ENCODE data around the gene PDPK1. TPM values are rescaled to one million over a fixed set of nuclear protein-coding genes. Genes with fewer than 3 reads are reported as not detected.
"Not testable (repeated sequence)": the region's sequence is repeated elsewhere in the genome, so short reads cannot be mapped to it uniquely, and the experiment has no call there.

The PDPK1 gene
- total and polyA plus RNA-seq, 2 donors: 20.0 to 26.0 TPM

DNA sequence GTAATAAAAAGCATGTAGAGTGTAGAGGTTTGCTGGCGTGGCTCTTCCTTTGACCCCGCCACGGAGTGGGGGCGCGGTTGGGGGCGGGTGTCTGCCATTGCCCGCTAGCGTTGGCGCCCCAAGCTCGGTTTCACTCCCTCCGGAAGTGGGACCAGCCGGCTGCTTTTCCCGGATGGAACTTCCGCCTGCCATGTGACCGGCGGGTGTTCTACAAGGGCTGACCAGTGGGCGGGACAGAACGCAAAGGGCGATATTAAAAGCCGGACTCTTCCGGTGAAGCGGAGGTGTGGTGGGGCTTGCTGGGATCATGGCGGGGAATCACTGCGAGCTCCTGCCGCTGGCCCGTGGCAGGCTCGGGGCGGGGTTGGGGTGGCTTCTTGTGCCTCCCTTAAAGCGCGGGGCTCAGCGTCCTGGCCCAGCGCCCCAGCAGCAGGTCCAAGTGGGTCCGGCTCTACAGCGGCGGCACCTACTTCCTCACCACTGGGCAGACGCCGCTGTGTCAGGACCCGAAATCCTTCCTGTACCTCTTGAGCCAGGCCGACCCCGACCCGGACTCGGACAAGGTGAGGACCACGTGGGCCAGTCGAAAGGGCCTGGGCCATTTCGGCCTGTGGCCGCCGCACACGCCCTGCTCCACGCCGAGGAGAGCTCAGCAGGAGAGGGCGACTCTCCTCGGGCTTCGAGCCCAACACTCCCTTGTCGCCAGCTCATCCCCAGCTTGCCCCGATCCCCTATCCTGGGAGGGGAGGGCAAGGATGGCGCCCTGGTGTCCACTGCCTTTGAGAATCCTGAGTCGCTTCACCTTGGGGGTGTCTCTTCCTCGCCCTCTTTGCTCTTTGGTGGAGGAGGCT lies 65.6 kb downstream of the PDPK1 start:
- DNase-seq (ENCODE audit: extremely low spot score): peak; percentile 90
- WGBS: under 1% methylated on average over 58 of the region's 58 CpGs
- peak overlapping the region; percentile 49 for H3K27ac ChIP-seq (ENCODE audit: low read depth)
- H3K36me3 ChIP-seq (ENCODE audit: insufficient read depth): no peaks in the 10 kb centered on the region
- H3K4me3 ChIP-seq (ENCODE audit: low read depth, low read length): peak overlapping the region; percentile 89
- no peaks in the 10 kb centered on the region for H3K4me1 ChIP-seq (ENCODE audit: insufficient read depth)

GRCh38 chr16:2604016-2604369 lies 66.2 kb downstream of the PDPK1 start:
- not testable (repeated sequence) for H3K36me3 ChIP-seq (ENCODE audit: insufficient read depth); H3K27ac ChIP-seq (ENCODE audit: low read depth); H3K4me1 ChIP-seq (ENCODE audit: insufficient read depth); DNase-seq (ENCODE audit: extremely low spot score)
- 2% methylated on average over 12 of the region's 12 CpGs for WGBS
- H3K4me3 ChIP-seq (ENCODE audit: low read depth, low read length): peak overlapping the region; percentile 89

DNA sequence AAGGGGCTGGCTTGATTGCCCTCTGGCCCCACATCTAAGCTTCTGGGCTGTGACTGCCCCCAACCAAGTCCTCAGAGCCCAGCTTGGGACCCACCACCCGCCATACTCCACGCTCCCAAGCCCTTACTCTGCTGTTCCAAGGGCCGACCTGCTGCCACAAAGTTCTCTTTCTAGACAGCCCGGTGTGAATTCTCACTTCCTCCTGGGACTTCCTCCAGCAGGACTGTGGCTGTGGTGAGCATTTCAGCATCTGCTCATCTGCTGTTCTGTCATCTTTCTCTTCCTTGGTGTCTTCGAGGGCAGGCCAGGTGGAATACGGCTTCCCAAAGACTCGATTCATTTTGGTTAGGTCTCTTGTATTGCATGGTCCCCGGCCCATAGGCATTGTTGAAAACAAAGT lies 69.0 kb downstream of the PDPK1 start:
- H3K4me3 ChIP-seq (ENCODE audit: low read depth, low read length); H3K4me1 ChIP-seq (ENCODE audit: insufficient read depth); H3K36me3 ChIP-seq (ENCODE audit: insufficient read depth); H3K27ac ChIP-seq (ENCODE audit: low read depth); DNase-seq (ENCODE audit: extremely low spot score): not testable (repeated sequence)
- no CpG with 5 or more reads among the region's 8 CpGs for WGBS

DNA sequence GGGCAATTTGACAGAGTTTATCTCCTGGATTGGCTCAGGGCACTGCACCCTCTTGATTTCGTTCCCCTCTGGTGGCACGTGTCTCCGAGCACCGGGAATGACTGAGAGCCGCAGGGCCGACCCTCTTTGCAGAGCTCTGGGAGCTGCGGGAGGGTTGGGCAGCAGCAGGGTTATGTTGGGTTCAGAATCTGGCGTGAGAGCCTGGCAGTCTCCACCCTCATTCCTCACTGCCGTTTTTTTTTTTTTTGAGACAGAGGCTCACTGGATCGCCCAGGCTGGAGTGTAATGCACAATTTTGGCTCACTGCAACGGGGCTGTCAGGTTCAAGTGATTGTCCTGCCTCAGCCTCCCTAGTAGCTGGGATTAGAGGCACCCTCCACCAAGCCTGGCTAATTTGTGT lies 71.5 kb downstream of the PDPK1 start:
- not testable (repeated sequence) for DNase-seq (ENCODE audit: extremely low spot score); H3K36me3 ChIP-seq (ENCODE audit: insufficient read depth); H3K27ac ChIP-seq (ENCODE audit: low read depth); H3K4me3 ChIP-seq (ENCODE audit: low read depth, low read length); H3K4me1 ChIP-seq (ENCODE audit: insufficient read depth)
- 39% methylated on average over 4 of the region's 11 CpGs for WGBS

GRCh38 chr16:2609827-2610470 lies 72.1 kb downstream of the PDPK1 start:
- WGBS: 91% methylated on average over 12 of the region's 12 CpGs
- Histone ChIP-seq H3K27ac (ENCODE audit: low read depth) (no peak overlapping the region), H3K4me3 (ENCODE audit: low read depth, low read length) (no peak overlapping the region), H3K4me1 (ENCODE audit: insufficient read depth) (no peaks in the 10 kb centered on the region), H3K36me3 (ENCODE audit: insufficient read depth) (no peaks in the 10 kb centered on the region)
- no peak for DNase-seq (ENCODE audit: extremely low spot score)

DNA sequence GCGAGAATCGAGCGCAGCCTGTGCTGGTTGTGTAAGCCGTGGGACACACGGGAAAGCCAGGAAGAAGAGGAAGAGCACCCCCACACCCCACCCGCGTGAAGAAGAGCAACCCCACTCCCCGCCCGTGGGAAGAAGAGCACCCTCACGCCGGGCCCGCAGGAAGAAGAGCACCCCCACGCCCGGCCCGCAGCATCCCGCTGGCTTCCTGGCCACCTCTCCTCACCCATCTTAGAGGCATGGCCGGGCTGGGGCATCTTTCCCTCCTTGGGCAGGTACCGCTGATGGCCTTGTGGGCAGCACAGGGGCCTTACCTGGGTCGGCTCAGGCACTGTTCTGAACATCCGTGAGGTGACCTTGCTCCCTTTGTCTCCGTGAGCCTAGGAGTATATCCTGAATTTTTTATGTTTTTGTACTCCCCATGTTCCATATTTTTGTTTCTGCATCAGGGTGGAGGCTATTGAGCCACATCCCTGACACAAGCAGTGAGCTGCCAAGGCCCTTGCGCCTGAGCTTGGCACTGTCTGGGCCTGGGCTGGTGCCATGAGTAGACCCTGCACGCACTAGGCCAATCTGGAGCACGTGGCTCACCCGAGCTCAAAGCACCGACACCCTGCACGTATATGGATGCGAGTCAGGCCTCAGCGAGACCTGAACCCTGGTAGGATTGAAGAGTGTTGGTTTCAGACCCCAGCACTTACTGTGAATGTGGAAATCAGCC lies 73.1 kb downstream of the PDPK1 start:
- DNase-seq (ENCODE audit: extremely low spot score): no peak
- WGBS: 94% methylated on average over 29 of the region's 29 CpGs
- Histone ChIP-seq H3K27ac (ENCODE audit: low read depth) (no peak overlapping the region), H3K4me1 (ENCODE audit: insufficient read depth) (no peaks in the 10 kb centered on the region), H3K36me3 (ENCODE audit: insufficient read depth) (no peaks in the 10 kb centered on the region), H3K4me3 (ENCODE audit: low read depth, low read length) (no peak overlapping the region)

DNA sequence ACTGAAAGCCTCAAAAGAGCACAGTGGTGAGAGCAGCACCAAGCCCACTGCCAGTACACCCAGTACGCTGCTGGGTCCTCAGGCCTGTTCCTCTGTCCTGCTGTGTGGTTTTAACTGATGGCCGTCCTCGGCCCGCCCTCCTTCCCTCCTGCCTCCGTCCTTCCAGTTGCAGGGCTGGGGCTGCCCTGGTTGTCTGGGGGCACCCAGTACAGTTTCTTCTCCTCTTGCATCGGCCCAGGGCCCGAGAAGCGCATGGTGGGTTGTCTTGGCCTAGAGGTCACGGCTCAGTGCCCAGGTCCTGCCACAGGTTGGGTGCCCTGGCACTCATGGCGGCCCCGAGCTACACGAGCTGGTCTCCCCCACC lies 73.7 kb downstream of the PDPK1 start:
- H3K4me1 ChIP-seq (ENCODE audit: insufficient read depth): no peaks in the 10 kb centered on the region
- 99% methylated on average over 10 of the region's 12 CpGs for WGBS
- DNase-seq (ENCODE audit: extremely low spot score): no peak
- no peak overlapping the region for H3K4me3 ChIP-seq (ENCODE audit: low read depth, low read length)
- no peak overlapping the region for H3K27ac ChIP-seq (ENCODE audit: low read depth)
- no peaks in the 10 kb centered on the region for H3K36me3 ChIP-seq (ENCODE audit: insufficient read depth)

DNA sequence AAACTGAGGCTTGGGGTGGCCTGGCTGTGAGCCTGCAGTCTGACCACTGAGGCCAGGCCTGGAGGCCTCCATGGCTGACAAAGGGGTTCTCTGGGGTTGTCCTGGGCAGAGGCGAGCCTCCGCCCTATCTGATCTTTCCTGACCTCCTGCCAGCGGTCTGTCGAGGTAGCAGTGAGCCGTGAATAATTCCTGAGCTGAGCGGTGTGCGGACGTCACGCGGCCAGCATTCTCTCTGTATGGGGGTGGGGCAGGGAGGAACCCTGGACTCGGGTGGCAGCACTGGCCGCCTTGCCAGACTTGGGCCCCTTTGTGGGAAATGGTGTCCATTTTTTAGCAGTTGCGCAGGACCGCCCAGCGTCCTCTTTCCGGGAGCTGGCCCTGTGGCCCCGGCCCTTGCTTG lies 74.1 kb downstream of the PDPK1 start:
- not testable (repeated sequence) for H3K4me3 ChIP-seq (ENCODE audit: low read depth, low read length); H3K27ac ChIP-seq (ENCODE audit: low read depth); DNase-seq (ENCODE audit: extremely low spot score); H3K36me3 ChIP-seq (ENCODE audit: insufficient read depth); H3K4me1 ChIP-seq (ENCODE audit: insufficient read depth)
- 98% methylated on average over 6 of the region's 17 CpGs for WGBS

DNA sequence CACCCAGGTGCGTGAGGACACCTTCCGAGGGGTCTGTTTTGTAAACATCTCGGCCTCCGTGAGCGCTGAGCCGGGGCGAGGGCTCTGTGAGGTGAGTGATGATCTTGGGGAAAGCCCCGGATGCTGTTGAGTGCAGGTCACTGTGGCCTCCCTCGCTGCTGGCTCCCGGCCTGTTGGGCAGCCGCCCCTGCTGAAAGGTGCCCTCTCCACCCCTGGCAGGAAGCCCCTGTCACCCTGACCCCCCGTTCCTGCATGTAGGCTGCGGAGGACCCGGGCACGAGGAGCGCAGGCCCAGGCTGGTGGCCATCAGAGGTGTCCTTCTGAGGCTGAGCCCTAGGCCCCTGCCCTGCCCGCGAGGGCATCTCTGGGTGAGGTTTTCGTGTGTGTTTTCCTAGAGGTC lies 75.4 kb downstream of the PDPK1 start:
- DNase-seq (ENCODE audit: extremely low spot score); H3K4me3 ChIP-seq (ENCODE audit: low read depth, low read length); H3K36me3 ChIP-seq (ENCODE audit: insufficient read depth); H3K4me1 ChIP-seq (ENCODE audit: insufficient read depth); H3K27ac ChIP-seq (ENCODE audit: low read depth): not testable (repeated sequence)
- 98% methylated on average over 11 of the region's 19 CpGs for WGBS

DNA sequence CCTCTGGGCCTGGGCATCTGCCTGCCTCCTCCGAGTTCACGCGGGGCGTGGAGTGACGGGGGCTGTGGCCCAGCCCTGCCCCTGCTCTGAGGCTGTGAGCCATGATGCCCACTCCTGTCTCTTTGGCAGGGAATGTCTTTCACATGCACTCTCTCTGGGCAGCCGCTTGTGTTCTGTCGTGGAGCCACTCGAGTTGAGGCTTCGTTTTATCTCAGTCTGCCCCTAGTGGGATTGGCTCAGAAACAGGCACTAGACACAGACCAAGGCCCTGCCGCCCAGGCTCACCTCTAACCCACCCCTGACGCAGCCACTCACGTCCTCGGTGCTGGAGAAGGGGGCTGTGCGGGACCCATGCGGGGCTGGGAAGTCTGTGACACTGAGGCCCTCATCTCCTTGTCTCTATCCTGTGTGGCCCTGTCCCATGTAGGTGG lies 77.0 kb downstream of the PDPK1 start:
- no peak overlapping the region for H3K4me3 ChIP-seq (ENCODE audit: low read depth, low read length)
- H3K36me3 ChIP-seq (ENCODE audit: insufficient read depth): no peaks in the 10 kb centered on the region
- no peak for DNase-seq (ENCODE audit: extremely low spot score)
- WGBS: 94% methylated on average over 15 of the region's 15 CpGs
- no peak overlapping the region for H3K27ac ChIP-seq (ENCODE audit: low read depth)
- no peaks in the 10 kb centered on the region for H3K4me1 ChIP-seq (ENCODE audit: insufficient read depth)

GRCh38 chr16:2618964-2619363 lies 81.1 kb downstream of the PDPK1 start:
- not testable (repeated sequence) for H3K4me3 ChIP-seq (ENCODE audit: low read depth, low read length); H3K4me1 ChIP-seq (ENCODE audit: insufficient read depth); H3K27ac ChIP-seq (ENCODE audit: low read depth); H3K36me3 ChIP-seq (ENCODE audit: insufficient read depth); DNase-seq (ENCODE audit: extremely low spot score)
- no CpG with 5 or more reads among the region's 20 CpGs for WGBS

DNA sequence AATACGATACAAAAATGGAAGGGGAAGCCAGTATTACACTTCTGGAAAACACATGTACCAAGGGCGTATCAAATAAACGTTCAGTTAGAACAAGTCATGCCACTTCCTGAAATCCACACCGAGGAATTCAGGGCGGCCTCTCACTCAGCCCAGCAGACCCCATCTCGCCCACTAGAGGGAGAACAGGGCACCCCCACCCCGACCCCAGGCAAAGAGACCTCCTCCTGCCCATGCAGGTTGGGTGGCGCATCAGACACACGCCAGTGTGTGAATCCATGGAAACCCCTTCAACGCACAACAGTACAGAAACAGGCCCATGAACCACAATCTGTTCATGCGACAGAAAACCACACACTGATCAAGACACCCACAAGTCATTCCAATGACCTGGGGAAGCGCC lies 81.8 kb downstream of the PDPK1 start:
- WGBS: 67% methylated on average over 6 of the region's 12 CpGs
- not testable (repeated sequence) for H3K36me3 ChIP-seq (ENCODE audit: insufficient read depth); H3K27ac ChIP-seq (ENCODE audit: low read depth); H3K4me3 ChIP-seq (ENCODE audit: low read depth, low read length); H3K4me1 ChIP-seq (ENCODE audit: insufficient read depth); DNase-seq (ENCODE audit: extremely low spot score)

DNA sequence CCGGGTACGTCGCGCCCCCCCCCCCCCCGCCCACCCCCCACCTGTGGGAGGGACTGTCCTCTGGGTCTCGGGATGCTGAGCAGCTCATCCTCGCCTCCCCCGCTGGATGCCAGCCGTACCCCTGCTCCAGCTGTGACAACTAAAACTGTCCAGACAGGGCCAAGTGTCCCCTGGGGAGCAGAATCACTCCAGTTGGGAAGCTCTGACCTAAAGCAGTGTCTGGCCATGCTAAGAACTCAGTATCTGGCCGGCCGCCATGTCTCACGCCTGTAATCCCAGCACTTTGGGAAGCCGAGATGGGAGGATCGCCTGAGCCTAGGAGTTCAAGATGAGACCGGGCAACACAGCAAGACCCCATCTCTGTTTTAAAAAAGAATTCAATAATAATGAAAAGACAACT lies 83.0 kb downstream of the PDPK1 start:
- not testable (repeated sequence) for H3K4me3 ChIP-seq (ENCODE audit: low read depth, low read length); H3K27ac ChIP-seq (ENCODE audit: low read depth); H3K36me3 ChIP-seq (ENCODE audit: insufficient read depth); H3K4me1 ChIP-seq (ENCODE audit: insufficient read depth); DNase-seq (ENCODE audit: extremely low spot score)
- WGBS: 72% methylated on average over 4 of the region's 15 CpGs

- 93% methylated on average over 5 of the region's 8 CpGs for WGBS
Measured at GRCh38 chr16:2621395-2621794, 83.6 kb downstream of the PDPK1 start.

More at GRCh38 chr16:2621395-2621794, 83.6 kb downstream of the PDPK1 start:
- not testable (repeated sequence) for H3K4me3 ChIP-seq (ENCODE audit: low read depth, low read length); DNase-seq (ENCODE audit: extremely low spot score); H3K36me3 ChIP-seq (ENCODE audit: insufficient read depth); H3K27ac ChIP-seq (ENCODE audit: low read depth); H3K4me1 ChIP-seq (ENCODE audit: insufficient read depth)
